ENCODE results near the gene ADSL.
A peak's percentile ranks its signal among the peaks of the same experiment; 100 is the strongest.

- peak in 5 of 7 experiments; percentile 33 to 70 (median 60) for TF ChIP-seq CTCF (IDR thresholded peaks at IDR 0.05)
- no peak for TF ChIP-seq POLR2A (IDR thresholded peaks at IDR 0.05)
- TF ChIP-seq EP300 (IDR thresholded peaks at IDR 0.05), result no peak
These were observed 1.8 kb downstream of the ADSL start for GRCh38 chr22:40348025-40348658.

All from stomach (tissue), 4 donors.